HG03354 (cell line): ENCODE data around the gene DLX2.

ENCODE experiments used
- ATAC-seq: cut with Tn5 transposase; IDR thresholded peaks from one replicate; pipeline ENCODE4 v1.9.1; 2021; ENCODE audit warnings: mild to moderate bottlenecking; ENCODE audit not compliant: unreplicated experiment, poor library complexity, severe bottlenecking

Gene DLX2

DNA sequence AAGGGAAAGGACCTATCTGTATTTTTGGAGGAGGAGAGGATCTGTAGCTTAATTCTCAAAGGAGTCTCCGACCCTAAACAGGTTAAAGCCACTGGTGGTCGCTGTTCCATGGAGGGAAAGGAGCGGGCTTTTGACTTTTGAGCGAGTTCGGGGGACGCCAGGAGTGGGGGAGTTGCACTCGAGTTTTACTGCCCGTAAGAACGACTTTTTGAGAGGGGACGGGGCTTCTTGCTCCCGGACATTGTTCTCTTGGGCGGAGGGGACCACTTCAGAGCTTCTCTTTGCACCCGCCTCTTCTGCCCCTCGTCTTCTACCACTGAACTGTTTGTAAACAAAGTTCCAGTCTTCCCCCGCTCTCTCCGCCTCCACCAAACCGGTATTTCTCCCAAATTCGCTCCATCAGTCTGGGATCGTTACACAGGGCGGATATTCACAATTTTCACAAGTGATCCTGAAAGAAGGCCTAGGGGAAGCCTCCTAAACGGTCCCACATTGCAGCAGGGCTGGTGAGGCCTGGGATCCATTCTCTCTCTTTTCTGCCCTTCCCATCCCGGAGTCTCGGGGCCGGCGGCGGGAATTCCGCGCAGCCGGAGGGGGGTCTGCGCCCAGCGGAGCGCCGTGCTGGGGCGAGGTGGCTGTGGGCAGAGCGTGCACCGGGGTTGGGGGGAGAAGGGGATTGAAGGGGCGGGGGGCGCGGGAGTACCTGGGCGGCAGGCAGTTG is 6.6 kb downstream of the DLX2 start:
- ATAC-seq, result no peak

DNA sequence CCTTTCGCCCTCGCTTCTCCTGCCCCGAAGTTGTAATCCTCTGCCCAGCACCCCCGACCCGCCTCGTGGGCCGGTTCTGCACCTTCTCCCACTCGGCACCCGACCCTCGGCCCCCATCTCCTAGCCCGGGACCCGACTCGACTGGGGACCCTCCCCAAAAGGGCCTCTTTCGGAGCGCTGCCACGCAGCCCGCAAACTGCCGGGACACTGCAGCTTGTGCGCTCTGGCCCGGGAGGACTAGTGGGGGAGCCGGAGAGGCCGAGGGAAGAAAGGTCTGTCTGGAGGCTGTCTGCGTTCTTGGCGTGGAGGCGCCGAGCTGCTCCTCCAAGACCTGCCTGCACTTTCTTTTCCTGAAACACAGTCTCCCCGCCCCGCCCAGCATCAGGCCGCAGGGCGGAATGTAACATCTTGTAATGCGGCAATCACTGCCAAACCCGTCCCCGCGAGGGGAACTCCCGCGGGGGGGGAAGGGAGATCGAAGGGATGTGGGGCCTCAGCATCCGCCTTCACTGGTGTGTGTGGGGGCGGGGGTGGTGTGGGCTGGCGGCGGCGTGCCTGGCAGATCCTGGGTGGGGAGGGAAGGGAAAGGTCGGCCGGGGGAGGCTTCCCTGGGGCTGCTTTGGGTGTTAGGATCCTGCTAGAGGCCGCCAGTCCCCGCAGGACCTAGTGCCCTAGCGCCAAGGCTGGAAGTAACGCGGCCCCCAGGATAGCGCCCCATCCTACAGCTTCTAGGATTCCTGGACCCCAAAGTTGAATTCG is 7.4 kb downstream of the DLX2 start:
- ATAC-seq, result no peak

GRCh38 chr2:172094294-172095145 is 8.2 kb downstream of the DLX2 start:
- ATAC-seq, result no peak

DNA sequence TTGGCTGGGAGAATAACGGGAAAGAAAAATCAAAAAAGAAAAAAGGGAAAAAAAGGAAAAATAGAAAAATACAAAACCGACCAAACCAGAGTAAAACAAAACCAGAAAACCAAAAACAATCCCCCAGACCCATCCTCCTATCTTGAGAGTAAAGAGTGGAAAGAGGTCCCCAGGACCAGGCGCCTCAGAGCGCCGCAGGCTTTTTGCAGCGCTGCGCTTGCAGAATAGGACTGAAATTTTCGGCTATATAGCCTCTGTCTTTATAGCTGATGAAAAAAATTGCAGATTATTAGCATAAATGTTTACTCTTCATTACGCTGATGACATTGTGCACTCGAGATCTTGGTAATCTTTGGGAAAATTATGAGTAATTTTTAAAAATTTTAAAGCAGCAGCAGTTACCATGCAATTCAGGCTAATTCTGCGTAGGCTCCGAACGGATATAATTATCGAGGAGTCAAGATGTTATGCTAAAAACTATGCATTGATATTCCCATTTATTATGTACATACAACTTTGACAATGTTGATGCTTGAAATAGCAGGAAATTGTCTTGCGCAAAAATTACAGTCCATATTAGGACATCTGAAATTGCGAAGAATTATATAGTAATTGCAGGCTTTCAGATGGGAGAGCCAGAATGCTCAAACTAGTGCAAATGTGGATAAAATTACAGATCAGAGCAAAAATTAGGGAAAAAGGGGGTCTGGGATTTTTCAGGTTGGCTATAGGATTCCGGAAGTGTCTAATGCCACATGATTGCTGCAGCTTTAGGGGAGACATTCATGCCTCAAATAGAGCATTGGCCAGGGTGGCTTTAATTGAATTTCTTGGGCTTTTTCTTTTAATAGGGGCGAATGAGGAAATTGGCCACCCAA is 9.0 kb downstream of the DLX2 start:
- ATAC-seq, result no peak

GRCh38 chr2:172092716-172093415 is 9.8 kb downstream of the DLX2 start:
- no peak for ATAC-seq

DNA sequence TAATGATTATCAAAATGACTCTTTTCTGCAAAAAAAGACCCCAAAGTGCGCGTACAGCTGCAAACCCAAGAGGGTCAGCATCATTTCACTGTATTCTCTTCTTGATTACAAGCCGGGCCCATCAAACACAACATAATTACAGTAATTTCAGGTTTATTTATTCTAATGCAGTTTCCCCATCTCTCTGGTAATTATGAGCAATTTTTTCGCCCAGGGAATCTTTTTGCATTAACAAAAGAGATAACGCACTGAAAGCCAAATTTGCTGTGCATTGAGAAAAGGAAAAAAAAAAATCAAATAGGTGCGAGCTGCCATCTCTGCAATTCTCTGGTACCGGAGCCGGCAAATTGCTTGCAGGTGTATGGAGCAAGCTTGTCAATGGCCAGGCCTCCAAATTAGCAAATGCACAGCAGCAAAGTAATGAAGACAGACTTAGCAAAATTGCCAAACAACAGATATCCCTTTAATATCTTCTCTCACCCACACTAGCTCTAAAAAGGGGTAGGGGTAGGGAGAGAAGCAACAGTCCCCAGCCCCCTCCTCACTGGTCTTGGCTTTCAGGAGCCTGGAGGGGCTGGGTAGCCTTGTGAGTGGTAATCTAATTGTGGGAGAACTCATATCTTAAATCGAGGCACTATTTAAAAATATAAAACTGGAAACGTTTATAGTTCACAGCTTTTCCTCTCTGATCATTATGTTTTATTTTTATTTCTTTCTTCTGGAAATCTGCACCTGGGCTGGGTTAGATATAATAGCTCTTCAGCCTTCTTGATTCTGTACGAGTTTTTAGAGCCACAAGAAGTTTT is 10.7 kb downstream of the DLX2 start:
- ATAC-seq, result no peak

DNA sequence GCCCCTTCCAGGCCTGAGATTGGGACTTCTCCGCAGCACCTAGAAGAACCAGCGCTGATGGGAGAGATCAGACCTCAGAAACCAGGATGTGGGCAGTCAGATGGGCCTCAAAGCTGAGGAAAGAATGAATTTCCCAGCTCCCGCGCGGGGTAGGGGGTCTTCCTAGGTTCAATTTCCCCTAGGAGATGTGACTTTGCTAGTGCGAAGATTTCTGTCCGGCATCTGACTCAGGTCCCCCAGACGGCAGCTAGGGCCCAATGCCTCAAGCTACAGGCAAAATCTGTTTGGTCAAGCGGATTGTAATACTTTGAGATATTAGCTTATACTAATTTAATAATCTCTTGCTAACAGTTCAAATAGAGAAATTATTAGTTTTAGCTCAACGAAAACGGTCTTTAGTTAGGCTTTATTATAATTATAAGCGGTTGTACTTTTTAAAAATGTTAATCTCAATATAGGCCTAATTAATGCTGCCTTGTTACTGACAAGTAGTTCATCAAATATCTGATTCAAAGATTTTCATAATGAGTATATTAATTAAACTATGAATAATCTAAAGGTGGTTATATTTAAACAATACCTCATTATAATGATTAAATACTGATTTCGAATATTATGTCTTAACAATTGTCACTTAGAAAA is 11.6 kb downstream of the DLX2 start:
- ATAC-seq, result no peak

GRCh38 chr2:172090044-172090961 is 12.4 kb downstream of the DLX2 start:
- no peak for ATAC-seq

DNA sequence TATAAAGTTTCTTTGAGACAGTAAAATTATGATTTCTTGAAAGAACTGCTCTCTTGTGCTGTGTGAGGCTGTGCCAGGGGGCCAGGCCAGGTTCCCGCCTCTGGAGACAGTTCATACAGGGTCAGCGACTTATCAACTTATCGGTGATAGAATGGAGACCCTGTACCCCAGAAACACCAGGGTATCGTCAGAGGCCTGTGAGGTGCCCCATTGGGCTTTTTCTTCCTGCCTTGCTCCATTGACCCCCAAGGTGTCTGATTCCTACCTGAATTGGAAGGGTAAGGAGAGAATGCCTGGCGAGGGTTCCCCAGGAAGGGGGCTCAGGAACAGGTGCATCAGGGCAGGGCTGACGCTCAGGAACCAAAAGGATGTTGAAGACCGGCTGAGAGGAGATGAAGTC is 13.1 kb downstream of the DLX2 start:
- ATAC-seq, result no peak

DNA sequence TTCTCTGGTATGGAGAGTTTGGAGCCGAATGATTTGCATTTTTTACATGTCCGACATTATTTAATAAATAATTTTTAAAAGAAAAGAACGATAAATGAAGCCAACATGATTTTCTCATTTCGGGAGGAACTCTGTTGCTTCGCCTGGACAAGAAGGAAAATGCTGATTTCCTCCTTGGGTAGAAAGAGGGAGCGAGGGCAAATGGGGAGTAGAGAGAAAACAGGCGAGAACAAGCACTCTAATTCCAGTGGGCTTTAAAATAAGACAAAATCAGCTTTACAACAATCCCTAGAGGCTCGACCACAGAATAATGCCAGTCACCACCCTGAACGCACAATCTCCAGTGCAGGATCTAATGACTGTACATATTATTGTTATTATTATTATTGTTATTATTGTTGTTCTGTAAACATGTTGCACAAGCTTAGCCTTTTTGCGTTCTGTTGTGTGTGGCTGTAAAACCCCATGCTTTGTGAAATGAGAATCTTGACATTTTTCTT is 13.6 kb downstream of the DLX2 start:
- no peak for ATAC-seq

DNA sequence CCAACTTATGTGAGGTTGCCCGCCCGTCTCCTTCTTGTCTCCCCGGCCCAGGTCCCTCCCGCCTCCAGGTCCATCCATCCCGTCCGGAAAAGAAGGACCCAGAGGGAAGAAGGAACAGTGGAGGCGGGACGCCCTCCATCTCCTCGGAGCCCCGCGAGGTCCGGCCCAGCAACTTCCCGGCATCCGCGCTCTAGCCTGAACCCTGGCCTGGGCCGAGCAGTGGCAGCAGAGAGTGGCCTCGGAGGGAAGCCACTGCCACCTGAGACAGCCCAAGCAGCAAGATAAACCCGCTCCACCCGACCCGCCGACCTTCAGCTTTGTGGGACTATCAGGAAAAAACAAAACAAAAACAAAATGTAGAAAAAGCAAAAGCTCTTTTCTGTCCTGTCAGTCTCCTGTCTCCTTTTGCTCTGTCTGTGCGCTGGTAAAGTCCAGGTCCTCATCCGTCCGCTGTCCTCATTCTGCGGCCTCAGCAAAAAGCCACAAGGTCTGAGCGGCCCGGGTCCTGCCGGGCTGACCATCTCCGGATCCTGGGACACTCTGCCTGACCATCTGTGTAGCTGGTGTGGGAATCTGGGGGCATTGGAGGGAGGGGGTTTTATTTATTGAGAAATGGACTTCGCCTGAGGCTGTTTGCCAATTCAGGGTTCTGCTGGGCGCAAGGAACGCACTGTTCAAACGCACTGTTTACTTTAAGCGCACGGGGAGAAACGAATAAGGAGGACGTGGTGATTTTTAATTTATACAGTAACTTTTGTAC is 14.3 kb downstream of the DLX2 start:
- ATAC-seq, result no peak

- ATAC-seq, result no peak
These were observed 14.9 kb downstream of the DLX2 start for GRCh38 chr2:172087780-172088244.

- no peak for ATAC-seq
These were observed 15.4 kb downstream of the DLX2 start for GRCh38 chr2:172087207-172087779.

GRCh38 chr2:172086241-172087206 is 16.2 kb downstream of the DLX2 start:
- no peak for ATAC-seq
